HEK293 (cell line): ENCODE results near the gene CDK16.

Source experiments
- CTCF ChIA-PET: fragments of 350-600 bp; formaldehyde crosslinking; extraction: SDS; loops from one replicate; lab custom pipeline; 2021; ENCODE audit warnings: antibody characterized with exemption; lab: Yijun Ruan, JAX
- POLR2A ChIA-PET: fragments of 300-600 bp; formaldehyde crosslinking; extraction: SDS; loops from one replicate; lab custom pipeline; 2020; ENCODE audit warnings: antibody characterized with exemption, inconsistent platforms; lab: Yijun Ruan, JAX
- H3K27ac ChIP-seq: fragments of 200-500 bp; sonication (Bioruptor generic); 2 replicates; pipeline ENCODE4 v1.5.1; 2014; ENCODE audit warnings: low read depth, low read length, control low read depth, inconsistent platforms; ENCODE audit errors: extremely low read depth
- H3K36me3 ChIP-seq, 2 experiments: fragments of 200-500 bp in 1 of 2; sonication (Bioruptor generic) in 1 of 2; 1 replicate in 1 of 2; 2 replicates in 1 of 2; pipeline ENCODE4 v1.5.1; 2014 to 2017; ENCODE audit warnings: inconsistent platforms in 2 of 2, low read length in 2 of 2; ENCODE audit not compliant: control insufficient read depth in 2 of 2, insufficient read depth in 1 of 2
- H3K4me1 ChIP-seq: fragments of 200-500 bp; sonication (Bioruptor generic); 2 replicates; pipeline ENCODE4 v1.5.1; 2014; ENCODE audit warnings: mild to moderate bottlenecking, low read length, inconsistent platforms; ENCODE audit not compliant: control insufficient read depth, insufficient read depth
- H3K4me3 ChIP-seq: 2 replicates; pipeline ENCODE4 v1.5.1; 2011; ENCODE audit warnings: low read depth, mild to moderate bottlenecking, control low read depth, low read length, moderate library complexity
- H3K9me3 ChIP-seq: fragments of 200-500 bp; sonication (Bioruptor generic); 2 replicates; pipeline ENCODE4 v1.5.1; 2014; ENCODE audit warnings: low read depth, low read length, inconsistent platforms; ENCODE audit not compliant: control insufficient read depth, insufficient read depth
- BCL11B ChIP-seq: fragments of 450-650 bp; formaldehyde crosslinking; IDR thresholded peaks from 2 replicates; pipeline ENCODE4 v1.5.1; 2016; ENCODE audit warnings: low read depth, missing biosample characterization, missing genetic modification characterization
- KLF7 ChIP-seq: fragments of 450-650 bp; formaldehyde crosslinking; IDR thresholded peaks from 2 replicates; pipeline ENCODE4 v1.5.1; 2016; ENCODE audit warnings: missing biosample characterization, missing genetic modification characterization, borderline replicate concordance
- PRDM6 ChIP-seq: fragments of 450-650 bp; formaldehyde crosslinking; IDR thresholded peaks from 2 replicates; pipeline ENCODE4 v1.5.1; 2017; ENCODE audit warnings: missing biosample characterization, missing genetic modification characterization
- ZNF157 ChIP-seq: fragments of 450-650 bp; formaldehyde crosslinking; IDR thresholded peaks from 2 replicates; pipeline ENCODE4 v1.5.1; 2016; ENCODE audit warnings: missing biosample characterization, missing genetic modification characterization
- ZNF223 ChIP-seq: fragments of 450-650 bp; formaldehyde crosslinking; IDR thresholded peaks from 2 replicates; pipeline ENCODE4 v1.5.1; 2016; ENCODE audit warnings: missing biosample characterization, missing genetic modification characterization
- ZNF248 ChIP-seq: fragments of 450-650 bp; formaldehyde crosslinking; IDR thresholded peaks from 2 replicates; pipeline ENCODE4 v1.5.1; 2017; ENCODE audit warnings: missing biosample characterization, missing genetic modification characterization
- ZNF26 ChIP-seq: fragments of 450-650 bp; formaldehyde crosslinking; IDR thresholded peaks from 2 replicates; pipeline ENCODE4 v1.5.1; 2016; ENCODE audit warnings: missing biosample characterization, missing genetic modification characterization
- ZNF350 ChIP-seq: fragments of 450-650 bp; formaldehyde crosslinking; IDR thresholded peaks from 2 replicates; pipeline ENCODE4 v1.5.0; 2017; ENCODE audit warnings: missing biosample characterization, mild to moderate bottlenecking, missing genetic modification characterization
- ZNF404 ChIP-seq: fragments of 450-650 bp; formaldehyde crosslinking; IDR thresholded peaks from 2 replicates; pipeline ENCODE4 v1.5.1; 2017; ENCODE audit warnings: missing biosample characterization, missing genetic modification characterization
- ZNF473 ChIP-seq: fragments of 450-650 bp; formaldehyde crosslinking; IDR thresholded peaks from 2 replicates; pipeline ENCODE4 v1.5.1; 2017; ENCODE audit warnings: missing biosample characterization, missing genetic modification characterization
- ZNF510 ChIP-seq: fragments of 450-650 bp; formaldehyde crosslinking; IDR thresholded peaks from 2 replicates; pipeline ENCODE4 v1.5.1; 2018; ENCODE audit warnings: mild to moderate bottlenecking, missing genetic modification characterization, missing biosample characterization; ENCODE audit not compliant: insufficient replicate concordance
- ZNF513 ChIP-seq: fragments of 450-650 bp; IDR thresholded peaks from 2 replicates; pipeline ENCODE4 v1.5.1; 2018; ENCODE audit warnings: missing biosample characterization, missing genetic modification characterization
- ZNF521 ChIP-seq: fragments of 450-650 bp; formaldehyde crosslinking; IDR thresholded peaks from 2 replicates; pipeline ENCODE4 v1.5.1; 2017; ENCODE audit warnings: missing biosample characterization, mild to moderate bottlenecking, missing genetic modification characterization
- ZNF549 ChIP-seq: fragments of 450-650 bp; IDR thresholded peaks from 2 replicates; pipeline ENCODE4 v1.5.1; 2018; ENCODE audit warnings: missing biosample characterization, missing genetic modification characterization, mild to moderate bottlenecking, inconsistent platforms, moderate library complexity
- ZNF645 ChIP-seq: fragments of 450-650 bp; formaldehyde crosslinking; IDR thresholded peaks from 2 replicates; pipeline ENCODE4; 2016; ENCODE audit warnings: missing biosample characterization, missing genetic modification characterization
- ZNF707 ChIP-seq: fragments of 450-650 bp; formaldehyde crosslinking; IDR thresholded peaks from 2 replicates; pipeline ENCODE4 v1.5.1; 2016; ENCODE audit warnings: missing biosample characterization, missing genetic modification characterization
- ZNF768 ChIP-seq: fragments of 450-650 bp; formaldehyde crosslinking; IDR thresholded peaks from 2 replicates; pipeline ENCODE4 v1.5.1; 2018; ENCODE audit warnings: missing biosample characterization, mild to moderate bottlenecking, missing genetic modification characterization
- ZSCAN4 ChIP-seq: fragments of 450-650 bp; formaldehyde crosslinking; IDR thresholded peaks from 2 replicates; pipeline ENCODE4 v1.5.1; 2017; ENCODE audit warnings: missing biosample characterization, missing genetic modification characterization

CDK16 gene

GRCh38 chrX:47239199-47239598 lies 20.7 kb downstream of the CDK16 start:
- Histone ChIP-seq H3K36me3 (peaks cover 16 to 58% of the 10 kb centered on the region in 2 experiments), H3K4me3 (no peak overlapping the region), H3K4me1 (peaks cover 4% of the 10 kb centered on the region; the same call in 1 of the 2 replicates), H3K9me3 (no peaks in the 10 kb centered on the region), H3K27ac (no peak overlapping the region)
- TF ChIP-seq ZNF223 (tag by site-specific recombination) (no peak), ZNF521 (tag by site-specific recombination) (no peak), ZNF549 (no peak), ZNF513 (no peak), ZNF707 (tag by site-specific recombination) (no peak), ZNF26 (tag by site-specific recombination) (no peak), ZNF510 (tag by site-specific recombination) (no peak), ZSCAN4 (no peak), ZNF768 (no peak), KLF7 (no peak), ZNF157 (tag by site-specific recombination) (no peak), ZNF248 (tag by site-specific recombination) (no peak), ZNF645 (no peak), ZNF473 (tag by site-specific recombination) (no peak), ZNF350 (tag by site-specific recombination) (no peak), PRDM6 (no peak)
- POLR2A ChIA-PET, result no interaction called here
- CTCF ChIA-PET, result no interaction called here

- TF ChIP-seq ZNF404 (tag by site-specific recombination) (no peak), BCL11B (tag by site-specific recombination) (no peak)
- Histone ChIP-seq H3K36me3 (peaks cover 18 to 67% of the 10 kb centered on the region in 2 experiments), H3K4me1 (no peaks in the 10 kb centered on the region), H3K9me3 (no peaks in the 10 kb centered on the region), H3K4me3 (no peak overlapping the region), H3K27ac (no peak overlapping the region)
- CTCF ChIA-PET, result no interaction called here
- POLR2A ChIA-PET, result no interaction called here
These were observed 21.5 kb downstream of the CDK16 start for GRCh38 chrX:47239898-47240545.
